Colonic mucosa (tissue), 4 donors: Measurements from ENCODE around the gene RXFP2. TPM values are rescaled to one million over a fixed set of nuclear protein-coding genes. Genes with fewer than 3 reads are reported as not detected.

ENCODE experiments used
- DNase-seq: peaks from one replicate; pipeline ENCODE4 v3.0.0-alpha.2; 2020
- H3K27ac ChIP-seq: fragments of 200-600 bp; one replicate; pipeline ENCODE4 v1.8.0; 2021
- H3K27me3 ChIP-seq: fragments of 200-600 bp; one replicate; pipeline ENCODE4 v1.8.0; 2021
- H3K36me3 ChIP-seq: fragments of 200-600 bp; one replicate; pipeline ENCODE4 v1.8.0; 2021
- H3K4me1 ChIP-seq: fragments of 200-600 bp; one replicate; pipeline ENCODE4 v1.8.0; 2021; ENCODE audit warnings: mild to moderate bottlenecking
- H3K4me3 ChIP-seq: fragments of 200-600 bp; one replicate; pipeline ENCODE4 v1.8.0; 2021
- H3K9ac ChIP-seq, 2 donors: one replicate each; pipeline ENCODE4 v1.7.0; 2013; ENCODE audit warnings: control low read depth in 2 of 2, low read depth in 2 of 2, low read length in 2 of 2
- H3K9me3 ChIP-seq: fragments of 200-600 bp; one replicate; pipeline ENCODE4 v1.8.0; 2021
- CTCF ChIP-seq: fragments of 200-600 bp; IDR thresholded peaks from one replicate; pipeline ENCODE4 v1.8.0; 2022; ENCODE audit warnings: antibody characterized with exemption, mild to moderate bottlenecking
- intact Hi-C: fragments of 100-400 bp; cut with DNase I; formaldehyde crosslinking; loops from one replicate; pipeline ENCODE4 v1.14.1; 2022
- total RNA-seq, 2 donors: library from RNA; stranded (reverse); fragmentation: NEBNext Ultra II Directional in 1 of 2; extraction: Animal tissue kit (Norgen Biotek cat#: 25700) in 1 of 2; gene quantifications; one replicate each; pipeline ENCODE4 v1.2.1, GENCODE V29; 2021
- donor health status: healthy.
- donor health status: DM: no; HTN: no; CAD: no.
- donor health status: DM: no; HTN: no; CAD: no.

RXFP2 gene
- total RNA-seq, 2 donors from 2014 or later, result not detected

- H3K4me1 ChIP-seq, result peaks cover 3% of the 10 kb centered on the region
- H3K9me3 ChIP-seq, result no peaks in the 10 kb centered on the region
- no peaks in the 10 kb centered on the region for H3K27me3 ChIP-seq
- intact Hi-C loops, result no loop called here
- TF ChIP-seq CTCF, result no peak
- DNase-seq, result no peak
- no peaks in the 10 kb centered on the region for H3K36me3 ChIP-seq
- no peak overlapping the region for H3K27ac ChIP-seq
- H3K9ac ChIP-seq, result no peak overlapping the region
- H3K4me3 ChIP-seq, result no peak overlapping the region
These were observed 51.7 kb downstream of the RXFP2 start for GRCh38 chr13:31790992-31791391.

- no peak for TF ChIP-seq CTCF
- DNase-seq, result no peak
- no peak overlapping the region for H3K27ac ChIP-seq
- H3K9me3 ChIP-seq, result no peaks in the 10 kb centered on the region
- no peaks in the 10 kb centered on the region for H3K36me3 ChIP-seq
- H3K9ac ChIP-seq, result no peak overlapping the region
- peaks cover 3% of the 10 kb centered on the region for H3K4me1 ChIP-seq
- H3K4me3 ChIP-seq, result no peak overlapping the region
- no peaks in the 10 kb centered on the region for H3K27me3 ChIP-seq
- intact Hi-C loops, result no loop called here
These were observed 53.9 kb downstream of the RXFP2 start for GRCh38 chr13:31793246-31793645.

- H3K36me3 ChIP-seq, result no peaks in the 10 kb centered on the region
- no peaks in the 10 kb centered on the region for H3K9me3 ChIP-seq
- no peak for TF ChIP-seq CTCF
- no peak overlapping the region for H3K27ac ChIP-seq
- intact Hi-C loops, result no loop called here
- peaks cover 3% of the 10 kb centered on the region for H3K4me1 ChIP-seq
- DNase-seq, result no peak
- no peaks in the 10 kb centered on the region for H3K27me3 ChIP-seq
- no peak overlapping the region for H3K9ac ChIP-seq
- H3K4me3 ChIP-seq, result no peak overlapping the region
These were observed 55.1 kb downstream of the RXFP2 start for GRCh38 chr13:31794452-31794851.

GRCh38 chr13:31797154-31797775 lies 57.9 kb downstream of the RXFP2 start:
- peaks cover 3% of the 10 kb centered on the region for H3K4me1 ChIP-seq

GRCh38 chr13:31798189-31798588 lies 58.9 kb downstream of the RXFP2 start:
- Histone ChIP-seq H3K9ac (no peak overlapping the region), H3K4me3 (no peak overlapping the region), H3K9me3 (no peaks in the 10 kb centered on the region), H3K4me1 (peaks cover 3% of the 10 kb centered on the region), H3K36me3 (no peaks in the 10 kb centered on the region), H3K27me3 (no peaks in the 10 kb centered on the region), H3K27ac (no peak overlapping the region)
- no peak for DNase-seq
- no peak for TF ChIP-seq CTCF
- intact Hi-C loops, result no loop called here

More at GRCh38 chr13:31797154-31797775, 57.9 kb downstream of the RXFP2 start:
- Histone ChIP-seq H3K9ac (no peak overlapping the region), H3K9me3 (no peaks in the 10 kb centered on the region), H3K27ac (no peak overlapping the region), H3K27me3 (no peaks in the 10 kb centered on the region), H3K4me3 (no peak overlapping the region), H3K36me3 (no peaks in the 10 kb centered on the region)
- no peak for DNase-seq
- TF ChIP-seq CTCF, result no peak
- intact Hi-C loops, result no loop called here
